GM23338 (cell line): ENCODE data around the gene NOTO.

Experiments
- CTCF ChIP-seq, 2 experiments: fragments of 200-600 bp in 1 of 2; sonication (generic) in 1 of 2; conservative IDR thresholded peaks; 2 replicates each; pipeline versions ENCODE4 v1.5.1 to v1.6.1; 2016 to 2017; ENCODE audit warnings: antibody characterized with exemption in 2 of 2, low read depth in 2 of 2, mild to moderate bottlenecking in 2 of 2, moderate library complexity in 1 of 2
- EZH2 ChIP-seq: fragments of 200-600 bp; sonication (generic); IDR thresholded peaks from one replicate; pipeline ENCODE4 v1.8.0; 2017; ENCODE audit warnings: antibody characterized with exemption, mild to moderate bottlenecking, low read depth; ENCODE audit not compliant: unreplicated experiment
- JUNB ChIP-seq: IDR thresholded peaks from one replicate; pipeline ENCODE4 v1.6.1; 2016; ENCODE audit warnings: antibody characterized with exemption; ENCODE audit not compliant: unreplicated experiment
- TF ChIP-seq, protein P1 (sequence below): IDR thresholded peaks from 2 replicates; pipeline ENCODE4 v1.6.1; 2016; ENCODE audit warnings: antibody characterized with exemption

DNA sequence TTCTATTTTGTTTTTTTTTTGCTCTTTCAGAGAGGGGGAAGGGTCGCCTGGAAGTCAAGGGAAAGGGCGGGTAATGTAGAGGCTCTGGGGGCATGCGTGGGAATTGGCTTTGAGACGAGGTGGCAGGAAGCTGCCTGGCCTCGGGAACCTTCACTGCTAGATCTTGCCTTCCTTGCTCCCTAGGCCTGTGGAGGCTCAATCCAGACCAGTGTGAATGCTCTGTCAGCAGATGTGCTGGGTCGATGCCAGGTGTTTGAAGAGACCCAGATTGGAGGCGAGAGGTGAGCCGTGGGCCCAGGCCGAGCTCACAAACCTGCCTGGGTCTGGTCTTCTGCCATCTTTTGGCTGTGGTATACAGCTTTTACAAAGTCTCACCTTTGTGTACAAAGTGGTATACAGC, 47.3 kb downstream of the NOTO start:
- TF ChIP-seq CTCF (conservative IDR thresholded peaks at IDR 0.05; ENCODE audit: low read depth in 2 of 2) (no peak), EZH2 (no peak), JUNB (no peak)
- TF ChIP-seq, protein P1, sequence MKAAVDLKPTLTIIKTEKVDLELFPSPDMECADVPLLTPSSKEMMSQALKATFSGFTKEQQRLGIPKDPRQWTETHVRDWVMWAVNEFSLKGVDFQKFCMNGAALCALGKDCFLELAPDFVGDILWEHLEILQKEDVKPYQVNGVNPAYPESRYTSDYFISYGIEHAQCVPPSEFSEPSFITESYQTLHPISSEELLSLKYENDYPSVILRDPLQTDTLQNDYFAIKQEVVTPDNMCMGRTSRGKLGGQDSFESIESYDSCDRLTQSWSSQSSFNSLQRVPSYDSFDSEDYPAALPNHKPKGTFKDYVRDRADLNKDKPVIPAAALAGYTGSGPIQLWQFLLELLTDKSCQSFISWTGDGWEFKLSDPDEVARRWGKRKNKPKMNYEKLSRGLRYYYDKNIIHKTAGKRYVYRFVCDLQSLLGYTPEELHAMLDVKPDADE: no peak
